Daoy (cell line): ENCODE measurements around the gene NCOA6. TPM values are rescaled to one million over a fixed set of nuclear protein-coding genes. Genes with fewer than 3 reads are reported as not detected.

Source experiments
- DNase-seq: peaks from one replicate; pipeline ENCODE4 v3.0.0-alpha.2; 2015; ENCODE audit warnings: low read depth
- total RNA-seq: library from RNA; depleted of rRNA; stranded (reverse); fragments of >200 nt; shearing (Covaris generic); gene quantifications from 2 replicates; pipeline ENCODE4 v1.2.3, GENCODE V29; 2014; rRNA removed

The NCOA6 gene
- 2.2 and 7.8 TPM in 2 replicates for total RNA-seq

GRCh38 chr20:34825530-34826362, at the start of gene NCOA6:
Gene NCOA6 (minus strand): TSS chr20:34825651. CDS start chr20:34782355, 43,296 bp downstream.
- DNase-seq = peak; percentile 89

GRCh38 chr20:34874094-34874654, 48.7 kb upstream of the NCOA6 start:
- DNase-seq = peak; percentile 77

- no peak for DNase-seq
These were observed 48.2 kb upstream of the NCOA6 start for GRCh38 chr20:34873583-34874093.

- peak; percentile 86 for DNase-seq
These were observed 47.3 kb upstream of the NCOA6 start, which contains the start of gene GGT7 for GRCh38 chr20:34872622-34873224. Gene GGT7 (minus strand): TSS chr20:34872856. CDS start chr20:34872815, 41 bp downstream.

- DNase-seq = peak; percentile 7
These were observed 46.6 kb upstream of the NCOA6 start for GRCh38 chr20:34871966-34872621.

- DNase-seq = no peak
These were observed 46.0 kb upstream of the NCOA6 start for GRCh38 chr20:34871320-34871926.

- DNase-seq = no peak
These were observed 38.8 kb upstream of the NCOA6 start for GRCh38 chr20:34864216-34864615.

- DNase-seq = no peak
These were observed 38.0 kb upstream of the NCOA6 start for GRCh38 chr20:34863421-34863965.

- DNase-seq = no peak
These were observed 37.3 kb upstream of the NCOA6 start for GRCh38 chr20:34862724-34863123.

GRCh38 chr20:34861386-34862084, 36.1 kb upstream of the NCOA6 start:
- DNase-seq = no peak

- DNase-seq = no peak
These were observed 34.5 kb upstream of the NCOA6 start for GRCh38 chr20:34859826-34860545.

- no peak for DNase-seq
These were observed 33.9 kb upstream of the NCOA6 start for GRCh38 chr20:34859367-34859766.

GRCh38 chr20:34852298-34852697, 26.8 kb upstream of the NCOA6 start:
- no peak for DNase-seq

GRCh38 chr20:34850969-34851368, 25.5 kb upstream of the NCOA6 start:
- DNase-seq = no peak

- DNase-seq = no peak
These were observed 24.3 kb upstream of the NCOA6 start for GRCh38 chr20:34849778-34850177.

GRCh38 chr20:34848597-34848996, 23.1 kb upstream of the NCOA6 start:
- DNase-seq = no peak

GRCh38 chr20:34843421-34843820, 18.0 kb upstream of the NCOA6 start:
- no peak for DNase-seq

GRCh38 chr20:34842143-34842542, 16.7 kb upstream of the NCOA6 start:
- no peak for DNase-seq

GRCh38 chr20:34834459-34834893, 9.0 kb upstream of the NCOA6 start:
- peak; percentile 10 for DNase-seq

- no peak for DNase-seq
These were observed 6.5 kb upstream of the NCOA6 start for GRCh38 chr20:34831936-34832335.
